OCI-LY3 (cell line): ENCODE results near the gene RUSF1.
"Not testable (repeated sequence)": the region's sequence is repeated elsewhere in the genome, so short reads cannot be mapped to it uniquely, and the experiment has no call there.

Experiments
- H2AFZ ChIP-seq: fragments of 200-600, 300-600 bp; shearing (Covaris generic); 2 replicates; pipeline ENCODE4 v1.6.0; 2014; ENCODE audit warnings: antibody characterized with exemption, low read depth, low read length
- H3K27ac ChIP-seq: fragments of 200-600, 300-600 bp; sonication (generic); 2 replicates; pipeline ENCODE4 v1.5.1; 2014; ENCODE audit warnings: mild to moderate bottlenecking, low read length, moderate library complexity, mixed read lengths
- H3K27me3 ChIP-seq: fragments of 200-600, 300-600 bp; sonication (generic); 2 replicates; pipeline ENCODE4 v1.6.1; 2014; ENCODE audit warnings: low read depth, low read length, mixed read lengths
- H3K36me3 ChIP-seq: fragments of 200-600, 300-600 bp; sonication (generic); replicated peaks from 2 replicates; pipeline ENCODE3; 2014; ENCODE audit warnings: low read depth, low read length, mixed read lengths
- H3K4me1 ChIP-seq: fragments of 300-600, 200-600 bp; sonication (generic); 2 replicates; pipeline ENCODE4 v1.6.1; 2014; ENCODE audit warnings: low read length, mixed read lengths
- H3K4me2 ChIP-seq: fragments of 200-600, 300-600 bp; sonication (generic); 2 replicates; pipeline ENCODE4 v1.6.1; 2014; ENCODE audit warnings: low read length, mixed read lengths
- H3K4me3 ChIP-seq: fragments of 300-600, 200-600 bp; sonication (generic); 2 replicates; pipeline ENCODE4 v1.5.1; 2014; ENCODE audit warnings: antibody characterized with exemption, mild to moderate bottlenecking, low read length, moderate library complexity
- H3K79me2 ChIP-seq: fragments of 300-600, 200-600 bp; shearing (Covaris generic); 2 replicates; pipeline ENCODE4 v1.6.1; 2014; ENCODE audit warnings: mild to moderate bottlenecking, low read length, mixed read lengths
- H3K9ac ChIP-seq: fragments of 300-600, 200-600 bp; shearing (Covaris generic); 2 replicates; pipeline ENCODE4 v1.6.0; 2014; ENCODE audit warnings: mild to moderate bottlenecking, low read length, moderate library complexity
- H3K9me3 ChIP-seq: fragments of 200-600, 300-600 bp; shearing (Covaris generic); 2 replicates; pipeline ENCODE4 v1.6.1; 2014; ENCODE audit warnings: low read length, mixed read lengths; ENCODE audit not compliant: insufficient read depth
- H4K20me1 ChIP-seq: fragments of 200-600, 300-600 bp; sonication (generic); 2 replicates; pipeline ENCODE4 v1.6.1; 2016; ENCODE audit warnings: low read length, mixed read lengths; ENCODE audit not compliant: insufficient read depth
- EZH2phosphoT487 ChIP-seq: fragments of 200-600 bp; shearing (Covaris generic); IDR thresholded peaks from 2 replicates; pipeline ENCODE4 v1.6.1; 2018; ENCODE audit warnings: antibody characterized with exemption, mixed run types, low read depth
- TF ChIP-seq, protein P1 (sequence below): fragments of 200-600, 300-600 bp; sonication (generic); IDR thresholded peaks from 2 replicates; pipeline ENCODE4 v1.5.1; 2014; ENCODE audit warnings: antibody characterized with exemption, low read length, low read depth

RUSF1 gene

DNA sequence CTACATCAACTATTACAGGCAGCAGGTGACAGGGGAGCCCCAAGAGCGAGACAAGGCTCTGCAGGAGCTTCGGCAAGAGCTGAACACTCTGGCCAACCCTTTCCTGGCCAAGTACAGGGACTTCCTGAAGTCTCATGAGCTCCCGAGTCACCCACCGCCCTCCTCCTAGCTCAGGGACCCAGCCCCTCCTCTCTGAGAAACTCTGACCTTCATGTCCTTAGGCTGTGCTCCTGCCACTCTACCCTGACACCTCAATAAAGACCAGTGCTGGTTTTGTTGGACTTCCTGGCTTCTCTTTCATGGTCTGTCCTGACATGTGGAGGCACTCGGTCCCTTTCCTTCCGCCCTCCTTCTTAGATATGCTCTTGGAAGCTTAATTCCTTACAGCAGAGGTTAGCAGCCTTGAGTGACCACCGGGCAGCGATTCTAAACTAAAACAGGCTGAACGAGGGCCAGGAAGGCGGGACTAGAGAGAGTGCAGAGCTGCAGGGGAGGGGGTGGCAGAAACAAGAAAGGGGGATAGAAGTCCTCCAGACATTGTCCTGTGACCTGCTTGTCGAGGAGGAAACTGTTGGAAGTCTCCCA, 20.4 kb upstream of the RUSF1 start:
- no peaks in the 10 kb centered on the region for H4K20me1 ChIP-seq
- H3K27ac ChIP-seq, result no peak overlapping the region
- H3K9me3 ChIP-seq, result no peaks in the 10 kb centered on the region
- TF ChIP-seq, protein P1, sequence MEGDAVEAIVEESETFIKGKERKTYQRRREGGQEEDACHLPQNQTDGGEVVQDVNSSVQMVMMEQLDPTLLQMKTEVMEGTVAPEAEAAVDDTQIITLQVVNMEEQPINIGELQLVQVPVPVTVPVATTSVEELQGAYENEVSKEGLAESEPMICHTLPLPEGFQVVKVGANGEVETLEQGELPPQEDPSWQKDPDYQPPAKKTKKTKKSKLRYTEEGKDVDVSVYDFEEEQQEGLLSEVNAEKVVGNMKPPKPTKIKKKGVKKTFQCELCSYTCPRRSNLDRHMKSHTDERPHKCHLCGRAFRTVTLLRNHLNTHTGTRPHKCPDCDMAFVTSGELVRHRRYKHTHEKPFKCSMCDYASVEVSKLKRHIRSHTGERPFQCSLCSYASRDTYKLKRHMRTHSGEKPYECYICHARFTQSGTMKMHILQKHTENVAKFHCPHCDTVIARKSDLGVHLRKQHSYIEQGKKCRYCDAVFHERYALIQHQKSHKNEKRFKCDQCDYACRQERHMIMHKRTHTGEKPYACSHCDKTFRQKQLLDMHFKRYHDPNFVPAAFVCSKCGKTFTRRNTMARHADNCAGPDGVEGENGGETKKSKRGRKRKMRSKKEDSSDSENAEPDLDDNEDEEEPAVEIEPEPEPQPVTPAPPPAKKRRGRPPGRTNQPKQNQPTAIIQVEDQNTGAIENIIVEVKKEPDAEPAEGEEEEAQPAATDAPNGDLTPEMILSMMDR, result no peak
- no peak for TF ChIP-seq EZH2phosphoT487
- no peak overlapping the region for H3K9ac ChIP-seq
- no peaks in the 10 kb centered on the region for H3K36me3 ChIP-seq
- H3K4me3 ChIP-seq, result no peak overlapping the region
- no peaks in the 10 kb centered on the region for H3K4me1 ChIP-seq
- no peak overlapping the region for H3K4me2 ChIP-seq
- no peaks in the 10 kb centered on the region for H3K27me3 ChIP-seq
- H2AFZ ChIP-seq, result no peak overlapping the region
- H3K79me2 ChIP-seq, result no peaks in the 10 kb centered on the region

DNA sequence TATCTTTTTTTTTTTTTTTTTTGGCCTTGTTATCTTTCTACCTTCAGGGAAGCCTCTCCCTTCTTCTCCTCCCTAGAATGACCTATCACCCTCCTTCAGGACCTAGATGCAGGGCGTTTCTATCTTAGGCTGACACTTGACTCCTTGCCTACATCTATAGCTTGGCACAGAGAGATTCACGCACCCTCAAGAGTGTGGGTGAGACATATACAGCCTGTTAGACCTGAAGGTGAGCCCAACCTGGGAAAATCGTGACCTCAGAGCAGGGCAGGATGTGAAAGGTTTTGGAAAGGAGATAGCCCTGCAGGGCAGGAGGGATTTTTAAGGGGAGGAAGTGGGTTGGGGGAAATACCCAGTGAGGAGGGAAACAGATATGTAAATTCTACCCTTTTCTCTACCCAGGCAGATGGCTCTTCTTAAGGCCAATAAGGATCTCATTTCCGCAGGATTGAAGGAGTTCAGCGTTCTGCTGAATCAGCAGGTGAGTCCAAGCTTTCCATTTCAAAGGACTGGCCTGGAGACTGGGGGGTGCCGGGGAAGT, 19.6 kb upstream of the RUSF1 start, which contains the start of gene AHSP:
AHSP (plus strand) TSS at position 167 of the 541 bp plus-strand sequence; CDS start at position 407, 240 bp downstream.
- TF ChIP-seq EZH2phosphoT487, result no peak
- TF ChIP-seq, protein P1, result no peak
- H3K9me3 ChIP-seq, result no peaks in the 10 kb centered on the region
- H3K79me2 ChIP-seq, result no peaks in the 10 kb centered on the region
- H4K20me1 ChIP-seq, result no peaks in the 10 kb centered on the region
- H3K4me2 ChIP-seq, result no peak within 1 kb of the TSS
- no peak within 1 kb of the TSS for H3K27ac ChIP-seq
- no peaks in the 10 kb centered on the region for H3K4me1 ChIP-seq
- no peaks in the 10 kb centered on the region for H3K36me3 ChIP-seq
- H3K9ac ChIP-seq, result no peak within 1 kb of the TSS
- H2AFZ ChIP-seq, result no peak within 1 kb of the TSS
- no peak within 1 kb of the TSS for H3K4me3 ChIP-seq
- no peaks in the 10 kb centered on the region for H3K27me3 ChIP-seq

DNA sequence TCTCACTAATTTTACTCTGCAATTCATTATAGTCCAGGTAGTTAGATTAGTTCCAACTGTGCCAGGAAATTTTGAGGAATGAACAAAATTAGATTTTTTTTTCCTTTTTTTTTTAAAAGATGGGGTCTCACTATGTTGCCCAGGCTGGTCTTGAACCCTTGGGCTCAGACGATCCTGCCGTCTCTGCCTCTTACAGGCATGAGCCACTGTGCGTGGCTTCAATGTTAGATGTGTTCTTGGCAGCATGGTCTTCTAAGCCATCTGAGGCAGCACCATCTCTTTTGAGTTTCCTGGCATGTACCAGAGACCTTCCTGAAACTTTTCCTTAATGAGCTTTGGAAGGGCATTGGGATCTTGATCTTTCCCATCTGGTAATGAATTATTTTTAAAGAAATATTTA, 16.9 kb upstream of the RUSF1 start:
- no peak overlapping the region for H3K4me3 ChIP-seq
- no peak overlapping the region for H3K4me2 ChIP-seq
- H4K20me1 ChIP-seq, result no peaks in the 10 kb centered on the region
- H2AFZ ChIP-seq, result no peak overlapping the region
- H3K9ac ChIP-seq, result no peak overlapping the region
- no peaks in the 10 kb centered on the region for H3K36me3 ChIP-seq
- no peak overlapping the region for H3K27ac ChIP-seq
- no peaks in the 10 kb centered on the region for H3K79me2 ChIP-seq
- TF ChIP-seq, protein P1, result no peak
- no peak for TF ChIP-seq EZH2phosphoT487
- H3K9me3 ChIP-seq, result no peaks in the 10 kb centered on the region
- no peaks in the 10 kb centered on the region for H3K4me1 ChIP-seq
- H3K27me3 ChIP-seq, result no peaks in the 10 kb centered on the region

DNA sequence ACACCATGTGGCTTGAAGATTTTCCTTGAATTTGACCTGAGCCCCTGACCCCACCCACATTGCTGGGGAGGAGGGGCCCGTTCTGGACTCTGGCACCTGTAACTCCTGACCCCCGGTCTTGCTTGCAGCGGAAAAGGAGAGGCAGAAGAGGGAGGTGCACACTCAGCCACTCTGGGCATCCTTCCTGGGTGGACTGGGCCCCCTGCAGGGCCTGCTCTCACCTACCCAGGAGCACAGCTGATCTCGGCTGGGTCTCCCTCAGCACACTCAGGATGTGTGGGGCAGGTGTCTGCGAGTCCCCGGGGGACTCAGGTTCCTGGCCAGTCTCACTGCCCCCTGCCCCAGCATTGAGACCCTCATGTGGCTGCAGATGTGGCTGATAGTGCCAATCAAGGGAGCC, 15.6 kb upstream of the RUSF1 start:
- not testable (repeated sequence) for H3K27ac ChIP-seq, H3K9me3 ChIP-seq, H3K4me1 ChIP-seq, H2AFZ ChIP-seq, H3K9ac ChIP-seq, H4K20me1 ChIP-seq, H3K4me3 ChIP-seq, H3K27me3 ChIP-seq, H3K79me2 ChIP-seq, H3K36me3 ChIP-seq, H3K4me2 ChIP-seq
